PC-3 (cell line): ENCODE measurements around the gene PBX4. TPM values are rescaled to one million over a fixed set of nuclear protein-coding genes. Genes with fewer than 3 reads are reported as not detected.

ENCODE experiments used
- ATAC-seq: fragments of 200-7000 bp; cut with Tn5 transposase; 2 replicates; pipeline ENCODE4 v1.9.1; 2020; ENCODE audit warnings: mild to moderate bottlenecking, moderate library complexity
- BruUV-seq: library from RNA; stranded (reverse); fragments of 400-500 nt; replicated peaks from 2 replicates; lab custom pipeline; 2021; lab: Mats Ljungman, UMichigan
- CTCF ChIA-PET: fragments of 300-600 bp; sonication (Branson Sonifier 250); formaldehyde crosslinking; loops from one replicate; lab custom pipeline; 2022; ENCODE audit warnings: antibody characterized with exemption; lab: Charles Lee
- POLR2A ChIA-PET: fragments of 300-600 bp; sonication (Branson Sonifier 250); formaldehyde crosslinking; loops from one replicate; lab custom pipeline; 2022; ENCODE audit warnings: antibody characterized with exemption; ENCODE audit not compliant: unreplicated experiment; lab: Charles Lee
- DNase-seq: peaks from one replicate; pipeline ENCODE4 v3.0.0-alpha.2; 2015
- H2AFZ ChIP-seq: fragments of 300-600 bp; sonication (generic); 2 replicates; pipeline ENCODE4 v1.6.0; 2016; ENCODE audit warnings: antibody characterized with exemption, low read length
- H3F3A ChIP-seq: fragments of 300-600 bp; sonication (generic); one replicate; pipeline ENCODE4 v1.6.0; 2017; ENCODE audit warnings: antibody characterized with exemption, low read length, control low read depth, mild to moderate bottlenecking; ENCODE audit not compliant: unreplicated experiment
- H3K27ac ChIP-seq: fragments of 300-600 bp; sonication (generic); 2 replicates; pipeline ENCODE4 v1.5.1; 2016; ENCODE audit warnings: mild to moderate bottlenecking, low read length
- H3K27me3 ChIP-seq: fragments of 300-600 bp; sonication (generic); 2 replicates; pipeline ENCODE4 v1.6.1; 2016; ENCODE audit warnings: low read length, mixed read lengths
- H3K36me3 ChIP-seq: fragments of 300-600 bp; sonication (generic); 2 replicates; pipeline ENCODE4 v1.6.1; 2016; ENCODE audit warnings: low read depth, mixed run types, low read length, mixed read lengths
- H3K4me1 ChIP-seq: fragments of 300-600 bp; sonication (generic); 2 replicates; pipeline ENCODE4 v1.5.1; 2016; ENCODE audit warnings: low read length; ENCODE audit not compliant: insufficient read depth
- H3K4me2 ChIP-seq: fragments of 300-600 bp; sonication (generic); 2 replicates; pipeline ENCODE4 v1.6.0; 2016; ENCODE audit warnings: low read length
- H3K4me3 ChIP-seq: fragments of 300-600 bp; sonication (generic); 2 replicates; pipeline ENCODE4 v1.5.1; 2016; ENCODE audit warnings: mild to moderate bottlenecking, low read length, mixed read lengths
- H3K79me2 ChIP-seq: fragments of 300-600 bp; sonication (generic); 2 replicates; pipeline ENCODE4 v1.6.1; 2017; ENCODE audit warnings: low read length, mixed read lengths
- H3K9ac ChIP-seq: fragments of 300-600 bp; sonication (generic); 2 replicates; pipeline ENCODE4 v1.6.0; 2016; ENCODE audit warnings: mild to moderate bottlenecking, low read length
- H3K9me2 ChIP-seq: fragments of 300-600 bp; sonication (generic); replicated peaks from 2 replicates; pipeline ENCODE4 v1.6.1; 2016; ENCODE audit warnings: mixed run types, low read length, mixed read lengths
- H3K9me3 ChIP-seq: fragments of 300-600 bp; sonication (generic); 2 replicates; pipeline ENCODE4 v1.6.1; 2016; ENCODE audit warnings: low read length, mixed read lengths
- H4K20me1 ChIP-seq: fragments of 300-600 bp; sonication (generic); 2 replicates; pipeline ENCODE4 v1.6.1; 2016; ENCODE audit warnings: low read length, mixed read lengths
- CTCF ChIP-seq: fragments of 300-600 bp; sonication (generic); conservative IDR thresholded peaks from 2 replicates; pipeline ENCODE4 v1.5.1; 2017; ENCODE audit warnings: antibody characterized with exemption, low read depth, mild to moderate bottlenecking, low read length
- EZH2 ChIP-seq: fragments of 300-600 bp; sonication (generic); IDR thresholded peaks from one replicate; pipeline ENCODE4 v1.6.1; 2017; ENCODE audit warnings: antibody characterized with exemption, mild to moderate bottlenecking, low read length; ENCODE audit not compliant: unreplicated experiment
- EZH2phosphoT487 ChIP-seq: fragments of 300-600 bp; sonication (generic); IDR thresholded peaks from 2 replicates; pipeline ENCODE4 v1.6.1; 2018; ENCODE audit warnings: mild to moderate bottlenecking, antibody characterized with exemption, low read length, borderline replicate concordance
- intact Hi-C: fragments of 100-400 bp; cut with micrococcal nuclease; formaldehyde crosslinking; loops from 2 replicates; pipeline ENCODE4 v1.9.0; 2023
- total RNA-seq: library from RNA; depleted of rRNA; stranded (reverse); fragments of >200 nt; gene quantifications from 2 replicates; pipeline ENCODE4 v1.2.3, GENCODE V29; 2014

PBX4 gene
- total RNA-seq, 1 experiment from 2014 or later, result 6.9 TPM

- no peaks in the 10 kb centered on the region for H3K27me3 ChIP-seq
- H3K9ac ChIP-seq, result peak overlapping the region; percentile 95
- no peaks in the 10 kb centered on the region; the same call in 1 of the 2 replicates for H3K36me3 ChIP-seq
- peak; percentile 84 for DNase-seq
- BruUV-seq, result no TSS peak
- ChIA-PET POLR2A (interaction anchor here (0.5 to 1.0 kb wide), 4 partner anchors 8 to 23 kb away, joined by 3 to 16 read pairs (median 4); no protein-coding TSS in a partner anchor), CTCF (interaction anchor here (0.6 kb wide), 1 partner anchor 1424 kb away, joined by 4 read pairs; no protein-coding TSS in a partner anchor)
- intact Hi-C loops, result no loop called here
- no peaks in the 10 kb centered on the region for H4K20me1 ChIP-seq
- peak overlapping the region; percentile 70; the same call in 1 of the 2 replicates for H2AFZ ChIP-seq
- H3F3A ChIP-seq, result no peaks in the 10 kb centered on the region
- H3K9me2 ChIP-seq, result no peaks in the 10 kb centered on the region
- peaks cover 16% of the 10 kb centered on the region for H3K79me2 ChIP-seq
- TF ChIP-seq CTCF (no peak), EZH2phosphoT487 (no peak), EZH2 (no peak)
- ATAC-seq, result peak; percentile 73
- peak overlapping the region; percentile 83 for H3K27ac ChIP-seq
- H3K4me1 ChIP-seq, result peaks cover 13% of the 10 kb centered on the region
- peak overlapping the region; percentile 83 for H3K4me2 ChIP-seq
- H3K9me3 ChIP-seq, result no peaks in the 10 kb centered on the region
- H3K4me3 ChIP-seq, result peak overlapping the region; percentile 84
These were observed 10.1 kb upstream of the PBX4 start for GRCh38 chr19:19628501-19629134.

DNA sequence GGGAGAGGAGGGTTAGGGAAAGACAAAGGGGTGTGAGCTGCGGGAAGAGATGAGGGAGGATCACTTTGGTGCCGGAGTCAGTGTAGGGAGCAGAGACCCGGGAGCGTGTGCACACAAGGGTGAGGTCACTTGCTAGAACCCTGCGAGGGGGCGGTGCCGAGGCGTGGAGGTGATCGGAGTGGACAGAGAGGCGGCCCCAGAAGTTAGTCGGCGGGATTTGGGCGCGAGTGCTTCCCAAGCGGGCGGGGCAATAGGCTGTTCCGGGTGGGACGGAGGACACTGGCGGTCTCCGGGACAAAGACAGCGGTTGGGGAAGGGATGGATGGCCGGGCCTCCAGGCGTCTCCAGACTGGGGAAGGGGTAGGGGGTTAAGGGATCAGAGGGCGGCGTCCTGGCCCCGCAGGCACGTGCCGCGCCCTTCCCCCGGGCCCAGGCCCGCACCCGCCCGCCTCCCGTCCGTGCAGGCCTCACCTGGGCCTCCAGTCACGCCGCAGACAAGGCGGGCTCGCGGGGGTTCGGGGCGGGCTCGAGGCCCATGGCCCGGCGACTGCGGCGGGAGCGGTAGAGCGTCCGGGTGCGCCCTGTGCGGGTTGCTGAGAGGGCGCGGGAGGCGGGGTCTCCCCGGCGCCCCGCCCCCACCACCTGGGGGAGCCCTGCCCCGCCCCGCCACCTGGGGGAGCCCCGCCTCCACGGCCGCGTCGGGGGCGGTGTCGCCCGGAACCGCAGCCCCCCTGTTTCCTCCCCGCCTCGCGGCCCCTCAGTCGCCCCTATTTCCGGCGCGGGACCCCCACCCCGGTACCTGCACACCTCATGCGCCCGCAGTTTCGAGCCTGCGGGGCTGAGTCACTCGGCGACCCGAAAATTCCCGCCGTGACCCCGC, 9.4 kb upstream of the PBX4 start, which contains the start of gene LPAR2:
LPAR2 (minus strand) TSS at position 600 of the 880 bp plus-strand sequence. CDS start 945 bp downstream, outside the sequence.
- Histone ChIP-seq H3K9me2 (no peaks in the 10 kb centered on the region), H4K20me1 (no peaks in the 10 kb centered on the region), H3K27me3 (no peaks in the 10 kb centered on the region), H3K4me3 (peak within 1 kb of the TSS; percentile 84), H3K9me3 (no peaks in the 10 kb centered on the region), H3K9ac (peak within 1 kb of the TSS; percentile 95), H3K27ac (peak within 1 kb of the TSS; percentile 83), H3K4me2 (peak within 1 kb of the TSS; percentile 83), H2AFZ (peak within 1 kb of the TSS; percentile 89), H3K4me1 (peaks cover 13% of the 10 kb centered on the region), H3F3A (no peaks in the 10 kb centered on the region), H3K36me3 (no peaks in the 10 kb centered on the region; the same call in 1 of the 2 replicates), H3K79me2 (peaks cover 16% of the 10 kb centered on the region)
- peak; percentile 65 for ATAC-seq
- BruUV-seq, result no TSS peak
- intact Hi-C loops, result no loop called here
- TF ChIP-seq EZH2phosphoT487 (no peak), CTCF (no peak), EZH2 (no peak)
- peak; percentile 70 for DNase-seq
- POLR2A ChIA-PET, result interaction anchor here (1.0 kb wide), 1 partner anchor 14 kb away, joined by 3 read pairs; no protein-coding TSS in a partner anchor
- CTCF ChIA-PET, result interaction anchor here (0.6 kb wide), 1 partner anchor 1424 kb away, joined by 4 read pairs; no protein-coding TSS in a partner anchor
